Stimulated activated CD4-positive, alpha-beta T cell treated with anti-CD3 and anti-CD28 coated beads, Interleukin-15, amount 100 ng/mL, for 1 hour (primary cell): Measurements from ENCODE around the gene CYB5R2.

Source experiments
- DNase-seq, 2 donors: peaks; one replicate each; pipeline ENCODE4 v3.0.0-alpha.2; 2020; ENCODE audit warnings: low read depth in 1 of 2, low spot score in 1 of 2

The CYB5R2 gene

GRCh38 chr11:7672960-7673723, at the start of gene CYB5R2:
TSS of gene CYB5R2 (minus strand) at chr11:7673500. CDS start at chr11:7672825, 675 bp downstream.
- DNase-seq, result no peak

- no peak for DNase-seq
These were observed 41.5 kb upstream of the CYB5R2 start for GRCh38 chr11:7714786-7715185.

- no peak for DNase-seq
These were observed 33.1 kb upstream of the CYB5R2 start, which contains the start of gene OVCH2 for GRCh38 chr11:7706377-7706776. TSS of gene OVCH2 (minus strand) at chr11:7706477. CDS start at chr11:7706394, 83 bp downstream.

GRCh38 chr11:7703740-7704139, 30.4 kb upstream of the CYB5R2 start:
- no peak for DNase-seq

GRCh38 chr11:7696424-7696823, 23.1 kb upstream of the CYB5R2 start:
- no peak for DNase-seq

GRCh38 chr11:7694235-7694634, 20.9 kb upstream of the CYB5R2 start:
- DNase-seq, result no peak

GRCh38 chr11:7692426-7692825, 19.1 kb upstream of the CYB5R2 start:
- no peak for DNase-seq

- DNase-seq, result no peak
These were observed 18.6 kb upstream of the CYB5R2 start for GRCh38 chr11:7691759-7692350.

- no peak for DNase-seq
These were observed 17.3 kb upstream of the CYB5R2 start for GRCh38 chr11:7690648-7691047.

GRCh38 chr11:7689239-7689638, 15.9 kb upstream of the CYB5R2 start:
- DNase-seq, result no peak

- DNase-seq, result no peak
These were observed 15.0 kb upstream of the CYB5R2 start for GRCh38 chr11:7688238-7688826.

- no peak for DNase-seq
These were observed 14.1 kb upstream of the CYB5R2 start for GRCh38 chr11:7687386-7687785.

GRCh38 chr11:7686761-7687160, 13.5 kb upstream of the CYB5R2 start:
- no peak for DNase-seq

GRCh38 chr11:7683571-7683970, 10.3 kb upstream of the CYB5R2 start:
- no peak for DNase-seq

- no peak for DNase-seq
These were observed 4.5 kb upstream of the CYB5R2 start for GRCh38 chr11:7677796-7678201.

GRCh38 chr11:7677071-7677470, 3.8 kb upstream of the CYB5R2 start:
- no peak for DNase-seq

- no peak for DNase-seq
These were observed 2.3 kb upstream of the CYB5R2 start for GRCh38 chr11:7675631-7676030.

GRCh38 chr11:7673724-7674434, 579 bp upstream of the CYB5R2 start:
- DNase-seq, result no peak

GRCh38 chr11:7672276-7672959, 882 bp downstream of the CYB5R2 start:
- no peak for DNase-seq

- no peak for DNase-seq
These were observed 1.7 kb downstream of the CYB5R2 start for GRCh38 chr11:7671347-7672215.
